Measurements from ENCODE around the gene MTHFR.

DNA sequence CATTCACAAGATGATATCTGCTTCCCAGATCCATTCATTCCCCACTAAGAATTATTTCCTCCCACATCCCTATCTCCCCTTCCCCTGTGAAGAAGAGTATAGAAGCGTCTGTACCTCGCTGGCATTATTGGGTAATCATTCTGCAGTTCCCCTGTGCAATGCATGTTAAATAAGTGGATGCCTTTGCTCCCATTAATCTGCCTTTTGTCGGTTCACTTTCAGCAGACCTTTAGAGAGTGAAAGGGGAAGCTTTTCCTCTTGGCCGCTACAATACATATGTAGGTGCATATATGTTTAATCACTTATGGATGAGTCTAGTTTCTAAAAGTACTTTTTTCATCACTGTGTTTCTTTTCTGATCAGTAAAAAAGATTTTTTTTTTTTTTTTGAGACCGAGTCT is 7.3 kb upstream of the MTHFR start:
- TF ChIP-seq, protein P1, sequence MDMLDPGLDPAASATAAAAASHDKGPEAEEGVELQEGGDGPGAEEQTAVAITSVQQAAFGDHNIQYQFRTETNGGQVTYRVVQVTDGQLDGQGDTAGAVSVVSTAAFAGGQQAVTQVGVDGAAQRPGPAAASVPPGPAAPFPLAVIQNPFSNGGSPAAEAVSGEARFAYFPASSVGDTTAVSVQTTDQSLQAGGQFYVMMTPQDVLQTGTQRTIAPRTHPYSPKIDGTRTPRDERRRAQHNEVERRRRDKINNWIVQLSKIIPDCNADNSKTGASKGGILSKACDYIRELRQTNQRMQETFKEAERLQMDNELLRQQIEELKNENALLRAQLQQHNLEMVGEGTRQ (CRISPR knock-in tag; IDR thresholded peaks at IDR 0.05): no peak
- TF ChIP-seq, protein P2, sequence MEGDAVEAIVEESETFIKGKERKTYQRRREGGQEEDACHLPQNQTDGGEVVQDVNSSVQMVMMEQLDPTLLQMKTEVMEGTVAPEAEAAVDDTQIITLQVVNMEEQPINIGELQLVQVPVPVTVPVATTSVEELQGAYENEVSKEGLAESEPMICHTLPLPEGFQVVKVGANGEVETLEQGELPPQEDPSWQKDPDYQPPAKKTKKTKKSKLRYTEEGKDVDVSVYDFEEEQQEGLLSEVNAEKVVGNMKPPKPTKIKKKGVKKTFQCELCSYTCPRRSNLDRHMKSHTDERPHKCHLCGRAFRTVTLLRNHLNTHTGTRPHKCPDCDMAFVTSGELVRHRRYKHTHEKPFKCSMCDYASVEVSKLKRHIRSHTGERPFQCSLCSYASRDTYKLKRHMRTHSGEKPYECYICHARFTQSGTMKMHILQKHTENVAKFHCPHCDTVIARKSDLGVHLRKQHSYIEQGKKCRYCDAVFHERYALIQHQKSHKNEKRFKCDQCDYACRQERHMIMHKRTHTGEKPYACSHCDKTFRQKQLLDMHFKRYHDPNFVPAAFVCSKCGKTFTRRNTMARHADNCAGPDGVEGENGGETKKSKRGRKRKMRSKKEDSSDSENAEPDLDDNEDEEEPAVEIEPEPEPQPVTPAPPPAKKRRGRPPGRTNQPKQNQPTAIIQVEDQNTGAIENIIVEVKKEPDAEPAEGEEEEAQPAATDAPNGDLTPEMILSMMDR (IDR thresholded peaks at IDR 0.05): no peak
- no peak for TF ChIP-seq PRRX2 (CRISPR knock-in tag; IDR thresholded peaks at IDR 0.05)
- no peak for TF ChIP-seq ZNF671 (CRISPR knock-in tag; IDR thresholded peaks at IDR 0.05)
- no peak for TF ChIP-seq NR2C2 (CRISPR knock-in tag; IDR thresholded peaks at IDR 0.05)
- TF ChIP-seq, protein P3, sequence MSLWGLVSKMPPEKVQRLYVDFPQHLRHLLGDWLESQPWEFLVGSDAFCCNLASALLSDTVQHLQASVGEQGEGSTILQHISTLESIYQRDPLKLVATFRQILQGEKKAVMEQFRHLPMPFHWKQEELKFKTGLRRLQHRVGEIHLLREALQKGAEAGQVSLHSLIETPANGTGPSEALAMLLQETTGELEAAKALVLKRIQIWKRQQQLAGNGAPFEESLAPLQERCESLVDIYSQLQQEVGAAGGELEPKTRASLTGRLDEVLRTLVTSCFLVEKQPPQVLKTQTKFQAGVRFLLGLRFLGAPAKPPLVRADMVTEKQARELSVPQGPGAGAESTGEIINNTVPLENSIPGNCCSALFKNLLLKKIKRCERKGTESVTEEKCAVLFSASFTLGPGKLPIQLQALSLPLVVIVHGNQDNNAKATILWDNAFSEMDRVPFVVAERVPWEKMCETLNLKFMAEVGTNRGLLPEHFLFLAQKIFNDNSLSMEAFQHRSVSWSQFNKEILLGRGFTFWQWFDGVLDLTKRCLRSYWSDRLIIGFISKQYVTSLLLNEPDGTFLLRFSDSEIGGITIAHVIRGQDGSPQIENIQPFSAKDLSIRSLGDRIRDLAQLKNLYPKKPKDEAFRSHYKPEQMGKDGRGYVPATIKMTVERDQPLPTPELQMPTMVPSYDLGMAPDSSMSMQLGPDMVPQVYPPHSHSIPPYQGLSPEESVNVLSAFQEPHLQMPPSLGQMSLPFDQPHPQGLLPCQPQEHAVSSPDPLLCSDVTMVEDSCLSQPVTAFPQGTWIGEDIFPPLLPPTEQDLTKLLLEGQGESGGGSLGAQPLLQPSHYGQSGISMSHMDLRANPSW (CRISPR knock-in tag; conservative IDR thresholded peaks at IDR 0.05; ENCODE audit: low read depth): no peak
- TF ChIP-seq, protein P4, sequence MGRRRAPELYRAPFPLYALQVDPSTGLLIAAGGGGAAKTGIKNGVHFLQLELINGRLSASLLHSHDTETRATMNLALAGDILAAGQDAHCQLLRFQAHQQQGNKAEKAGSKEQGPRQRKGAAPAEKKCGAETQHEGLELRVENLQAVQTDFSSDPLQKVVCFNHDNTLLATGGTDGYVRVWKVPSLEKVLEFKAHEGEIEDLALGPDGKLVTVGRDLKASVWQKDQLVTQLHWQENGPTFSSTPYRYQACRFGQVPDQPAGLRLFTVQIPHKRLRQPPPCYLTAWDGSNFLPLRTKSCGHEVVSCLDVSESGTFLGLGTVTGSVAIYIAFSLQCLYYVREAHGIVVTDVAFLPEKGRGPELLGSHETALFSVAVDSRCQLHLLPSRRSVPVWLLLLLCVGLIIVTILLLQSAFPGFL (CRISPR knock-in tag; IDR thresholded peaks at IDR 0.05; ENCODE audit: borderline replicate concordance): no peak
- TF ChIP-seq TEAD1 (CRISPR knock-in tag; IDR thresholded peaks at IDR 0.05): no peak
- no peak for TF ChIP-seq CREB1 (CRISPR knock-in tag; IDR thresholded peaks at IDR 0.05)

Measured in WTC11 (cell line).